GM23338 (cell line): Measurements from ENCODE around the gene RNFT2. TPM values are rescaled to one million over a fixed set of nuclear protein-coding genes. Genes with fewer than 3 reads are reported as not detected.

Experiments
- ATAC-seq: fragments of 200-7000 bp; cut with Tn5 transposase; 3 replicates; pipeline ENCODE4 v1.9.1; 2020
- DNase-seq: peaks from one replicate; pipeline ENCODE4 v3.0.0-alpha.2; 2015; ENCODE audit warnings: low spot score
- H2AFZ ChIP-seq: fragments of 200-600 bp; sonication (generic); 2 replicates; pipeline ENCODE4 v1.8.0; 2016; ENCODE audit warnings: antibody characterized with exemption, mild to moderate bottlenecking, moderate library complexity
- H3F3A ChIP-seq: fragments of 200-600 bp; sonication (generic); replicated peaks from 2 replicates; pipeline ENCODE4 v1.8.0; 2017; ENCODE audit warnings: antibody characterized with exemption, mixed run types, low read depth
- H3K27ac ChIP-seq: fragments of 200-600 bp; sonication (generic); 2 replicates; pipeline ENCODE4 v1.6.1; 2016; ENCODE audit warnings: low read depth
- H3K27me3 ChIP-seq: fragments of 200-600 bp; sonication (generic); 2 replicates; pipeline ENCODE4 v1.8.0; 2016; ENCODE audit warnings: mild to moderate bottlenecking, mixed run types, moderate library complexity; ENCODE audit not compliant: insufficient read depth
- H3K36me3 ChIP-seq: fragments of 200-600 bp; sonication (generic); 2 replicates; pipeline ENCODE4 v1.8.0; 2016; ENCODE audit warnings: mild to moderate bottlenecking; ENCODE audit not compliant: insufficient read depth
- H3K4me1 ChIP-seq: fragments of 200-600 bp; sonication (generic); 2 replicates; pipeline ENCODE4 v1.8.0; 2016; ENCODE audit warnings: mild to moderate bottlenecking, moderate library complexity; ENCODE audit not compliant: insufficient read depth
- H3K4me2 ChIP-seq: fragments of 200-600 bp; sonication (generic); 2 replicates; pipeline ENCODE4 v1.7.1; 2017; ENCODE audit warnings: mixed run types
- H3K4me3 ChIP-seq: fragments of 200-600 bp; sonication (generic); 2 replicates; pipeline ENCODE4 v1.6.1; 2016; ENCODE audit warnings: mixed run types
- H3K79me2 ChIP-seq: fragments of 200-600 bp; sonication (generic); replicated peaks from 2 replicates; pipeline ENCODE4 v1.8.0; 2017; ENCODE audit warnings: mild to moderate bottlenecking; ENCODE audit not compliant: insufficient read depth
- H3K9me2 ChIP-seq: fragments of 200-600 bp; sonication (generic); 2 replicates; pipeline ENCODE4 v1.8.0; 2017; ENCODE audit not compliant: insufficient read depth
- H4K20me1 ChIP-seq: fragments of 200-600 bp; sonication (generic); replicated peaks from 2 replicates; pipeline ENCODE4 v1.8.0; 2017; ENCODE audit warnings: mild to moderate bottlenecking; ENCODE audit not compliant: insufficient read depth
- H3K27ac Mint-ChIP-seq: 2 replicates; pipeline ENCODE4 v1.8.0; 2020; ENCODE audit warnings: inconsistent platforms, mild to moderate bottlenecking, moderate library complexity, mixed read lengths
- H3K27me3 Mint-ChIP-seq: 3 replicates; pipeline ENCODE4 v1.8.0; 2022; ENCODE audit warnings: low read depth, mild to moderate bottlenecking, moderate library complexity, mixed read lengths, inconsistent platforms; ENCODE audit not compliant: insufficient read depth, poor library complexity
- H3K36me3 Mint-ChIP-seq: 3 replicates; pipeline ENCODE4 v1.8.0; 2021; ENCODE audit warnings: low read depth, mild to moderate bottlenecking, inconsistent platforms, moderate library complexity, mixed read lengths
- H3K4me1 Mint-ChIP-seq: 3 replicates; pipeline ENCODE4 v1.8.0; 2020; ENCODE audit warnings: mild to moderate bottlenecking, inconsistent platforms, mixed read lengths
- H3K4me3 Mint-ChIP-seq: 3 replicates; pipeline ENCODE4 v1.8.0; 2021; ENCODE audit warnings: moderate library complexity, mild to moderate bottlenecking, inconsistent platforms, mixed read lengths
- H3K9me3 Mint-ChIP-seq: 3 replicates; pipeline ENCODE4 v1.8.0; 2020; ENCODE audit warnings: moderate library complexity, mild to moderate bottlenecking, inconsistent platforms, mixed read lengths
- CREB1 ChIP-seq: fragments of 250-450 bp; sonication (Bioruptor Pico); IDR thresholded peaks from 2 replicates; pipeline ENCODE4 v1.5.0; 2020; ENCODE audit warnings: low read depth, mild to moderate bottlenecking, moderate library complexity
- CTCF ChIP-seq, 2 experiments: fragments of 200-600 bp in 1 of 2; sonication (generic) in 1 of 2; conservative IDR thresholded peaks; 2 replicates each; pipeline versions ENCODE4 v1.5.1 to v1.6.1; 2016 to 2017; ENCODE audit warnings: antibody characterized with exemption in 2 of 2, low read depth in 2 of 2, mild to moderate bottlenecking in 2 of 2, moderate library complexity in 1 of 2
- ETS1 ChIP-seq: IDR thresholded peaks from 2 replicates; pipeline ENCODE4 v1.6.1; 2016; ENCODE audit warnings: antibody characterized with exemption
- EZH2 ChIP-seq: fragments of 200-600 bp; sonication (generic); IDR thresholded peaks from one replicate; pipeline ENCODE4 v1.8.0; 2017; ENCODE audit warnings: antibody characterized with exemption, mild to moderate bottlenecking, low read depth; ENCODE audit not compliant: unreplicated experiment
- EZH2phosphoT487 ChIP-seq: fragments of 200-600 bp; sonication (generic); IDR thresholded peaks from one replicate; pipeline ENCODE4 v1.8.1; 2018; ENCODE audit warnings: antibody characterized with exemption; ENCODE audit not compliant: unreplicated experiment
- JUNB ChIP-seq: IDR thresholded peaks from one replicate; pipeline ENCODE4 v1.6.1; 2016; ENCODE audit warnings: antibody characterized with exemption; ENCODE audit not compliant: unreplicated experiment
- NANOG ChIP-seq: IDR thresholded peaks from 2 replicates; pipeline ENCODE4 v1.6.1; 2016; ENCODE audit warnings: antibody characterized with exemption, borderline replicate concordance
- POLR2AphosphoS5 ChIP-seq: IDR thresholded peaks from 2 replicates; pipeline ENCODE4 v1.6.1; 2016; ENCODE audit warnings: antibody characterized with exemption, low read depth
- STAT1 ChIP-seq: IDR thresholded peaks from one replicate; pipeline ENCODE4 v1.6.1; 2016; ENCODE audit warnings: antibody characterized with exemption; ENCODE audit not compliant: unreplicated experiment
- ZNF114 ChIP-seq: fragments of 250-450 bp; sonication (Bioruptor Pico); IDR thresholded peaks from 2 replicates; pipeline ENCODE4 v1.5.0; 2020; ENCODE audit warnings: mild to moderate bottlenecking, moderate library complexity
- ZNF331 ChIP-seq: fragments of 250-450 bp; sonication (Bioruptor Pico); IDR thresholded peaks from 2 replicates; pipeline ENCODE4 v1.5.0; 2020; ENCODE audit warnings: low read depth, mild to moderate bottlenecking, moderate library complexity
- ZNF462 ChIP-seq: fragments of 250-450 bp; sonication (Bioruptor Pico); IDR thresholded peaks from 2 replicates; pipeline ENCODE4 v1.5.0; 2020; ENCODE audit warnings: mild to moderate bottlenecking, moderate library complexity
- polyA plus RNA-seq: library from polyadenylated mRNA; unstranded; fragments of >200 nt; fragmentation: Nextera tagmentation; extraction: Ambion mirVana; gene quantifications from 2 replicates; pipeline ENCODE4 v1.2.1, GENCODE V29; 2016
- total RNA-seq: library from RNA; depleted of rRNA; stranded (reverse); fragments of >200 nt; shearing (Covaris generic); gene quantifications from 2 replicates; pipeline ENCODE4 v1.2.3, GENCODE V29; 2014

Gene RNFT2
- total and polyA plus RNA-seq, 2 experiments from 2014 or later: 19.3 to 22.9 TPM

- TF ChIP-seq CTCF (conservative IDR thresholded peaks at IDR 0.05; ENCODE audit: low read depth in 2 of 2) (no peak), EZH2phosphoT487 (no peak), STAT1 (no peak), CREB1 (CRISPR knock-in tag) (no peak)
Observed at GRCh38 chr12:116887897-116888296, 149.8 kb downstream of the RNFT2 start (continued).

- peaks cover 3% of the 10 kb centered on the region for H3K27me3 Mint-ChIP-seq
- H2AFZ ChIP-seq: no peak overlapping the region
- H3K27ac Mint-ChIP-seq: no peak overlapping the region
- H3K4me1 ChIP-seq: no peaks in the 10 kb centered on the region
- ATAC-seq (no peak), DNase-seq (no peak)
- no peaks in the 10 kb centered on the region for H3K36me3 Mint-ChIP-seq
- H3K4me3 ChIP-seq: no peak overlapping the region
- no peak overlapping the region for H3K4me2 ChIP-seq
- no peak overlapping the region for H3K4me3 Mint-ChIP-seq
- no peaks in the 10 kb centered on the region for H3K36me3 ChIP-seq
- H3K27me3 ChIP-seq: no peaks in the 10 kb centered on the region
- H3K79me2 ChIP-seq: no peaks in the 10 kb centered on the region
- no peaks in the 10 kb centered on the region for H3F3A ChIP-seq
- no peaks in the 10 kb centered on the region for H3K9me2 ChIP-seq
- no peaks in the 10 kb centered on the region for H4K20me1 ChIP-seq
- no peaks in the 10 kb centered on the region for H3K4me1 Mint-ChIP-seq
- no peak overlapping the region for H3K27ac ChIP-seq
- H3K9me3 Mint-ChIP-seq: no peaks in the 10 kb centered on the region
- TF ChIP-seq POLR2AphosphoS5 (no peak), EZH2 (no peak), EZH2phosphoT487 (no peak), ZNF331 (CRISPR knock-in tag) (no peak), ZNF462 (CRISPR knock-in tag) (no peak), ZNF114 (no peak), STAT1 (no peak), ETS1 (no peak), NANOG (no peak), JUNB (no peak), CTCF (conservative IDR thresholded peaks at IDR 0.05; ENCODE audit: low read depth in 2 of 2) (no peak)
Observed at GRCh38 chr12:116890330-116890729, 152.2 kb downstream of the RNFT2 start.
